GM18498 (cell line): Measurements from ENCODE around the gene PCSK2.

ENCODE experiments used
- ATAC-seq: cut with Tn5 transposase; IDR thresholded peaks from one replicate; pipeline ENCODE4 v1.9.1; 2021; ENCODE audit warnings: mild to moderate bottlenecking, moderate library complexity; ENCODE audit not compliant: unreplicated experiment

The PCSK2 gene

GRCh38 chr20:17391127-17391771 lies 164.4 kb downstream of the PCSK2 start:
- no peak for ATAC-seq

DNA sequence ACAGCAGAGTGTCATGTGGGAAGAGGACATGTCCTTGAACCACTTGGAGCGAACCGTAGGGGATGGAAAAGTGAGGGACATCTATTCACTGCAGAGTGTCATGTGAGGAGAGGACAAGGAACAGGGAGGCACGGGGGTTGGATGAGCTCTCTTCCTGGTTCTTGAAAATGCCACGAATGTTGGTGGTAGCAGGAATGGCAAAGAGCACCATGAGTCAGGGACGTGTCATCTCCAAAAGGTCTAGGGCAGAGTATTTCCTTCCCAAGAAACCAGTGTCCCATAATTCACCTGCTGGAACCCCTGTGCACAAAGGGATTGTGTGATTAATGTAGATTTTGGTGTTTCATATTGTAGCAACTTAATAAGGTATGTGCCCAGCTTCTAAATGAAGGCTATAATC lies 167.6 kb downstream of the PCSK2 start:
- no peak for ATAC-seq

DNA sequence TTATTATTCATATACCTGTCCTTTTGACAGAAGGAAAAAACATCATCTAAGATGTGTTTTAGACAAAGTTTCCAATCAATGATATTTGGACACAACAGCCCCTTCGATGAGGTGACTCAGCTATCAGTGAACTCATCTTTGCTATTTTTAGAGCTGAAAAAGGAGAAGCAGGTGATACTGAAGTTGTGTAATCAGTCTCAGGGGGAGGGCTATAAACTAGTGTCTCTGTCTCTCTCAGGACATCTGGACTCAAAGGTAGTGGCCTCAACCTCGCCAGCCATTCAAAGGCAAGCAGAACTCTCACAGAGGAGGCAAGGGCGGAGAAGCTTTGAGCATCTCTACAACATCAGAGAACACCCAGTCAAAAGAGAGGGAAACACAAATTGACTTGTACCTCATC lies 168.9 kb downstream of the PCSK2 start:
- no peak for ATAC-seq

GRCh38 chr20:17399303-17399985 lies 172.6 kb downstream of the PCSK2 start:
- ATAC-seq: no peak

- ATAC-seq: no peak
Measured at GRCh38 chr20:17403461-17403860, 176.6 kb downstream of the PCSK2 start.

DNA sequence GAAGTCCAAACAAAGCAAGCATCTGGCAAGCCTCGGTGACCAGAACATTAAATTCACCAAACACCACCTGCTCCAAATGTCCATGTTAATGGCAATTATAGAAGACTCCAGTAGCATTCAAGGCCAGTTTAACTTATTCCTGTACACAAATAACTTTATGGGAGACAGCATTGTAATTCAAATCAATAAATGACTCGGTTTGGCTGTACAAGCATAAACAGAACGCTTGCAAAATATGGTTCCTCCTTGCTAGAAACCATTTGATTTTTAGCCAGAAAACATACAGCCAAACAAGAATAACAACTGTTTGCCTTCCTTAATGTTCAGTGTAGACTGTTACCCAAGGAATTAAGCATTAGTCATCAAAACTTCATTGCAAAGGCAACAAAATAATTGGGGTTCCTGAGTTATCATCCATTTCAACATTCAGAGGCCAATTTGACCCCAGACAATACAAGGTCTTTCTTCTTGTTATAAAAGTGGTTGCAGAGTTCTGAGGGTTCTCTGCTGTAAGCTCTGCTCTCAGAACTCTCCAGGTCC lies 179.3 kb downstream of the PCSK2 start:
- no peak for ATAC-seq

DNA sequence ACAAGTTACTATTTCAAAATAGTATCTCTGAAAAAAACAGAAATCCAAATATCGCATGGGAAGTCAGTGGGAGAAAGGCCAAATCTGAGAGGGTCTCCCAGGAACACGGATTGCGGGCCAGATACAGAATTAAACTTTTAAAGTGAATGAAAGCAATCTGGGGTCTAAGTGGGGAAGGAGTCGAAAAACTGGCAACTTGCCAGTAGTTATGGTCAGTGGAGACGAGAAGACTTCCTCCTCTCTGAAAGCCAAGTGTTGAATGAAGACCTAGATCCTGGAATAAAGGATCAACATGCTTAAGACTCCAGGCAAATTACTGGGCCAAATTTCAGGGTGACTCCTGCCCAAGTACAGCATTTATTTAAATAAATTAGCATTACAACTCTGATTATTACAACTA lies 180.7 kb downstream of the PCSK2 start:
- ATAC-seq: no peak

GRCh38 chr20:17417225-17417624 lies 190.4 kb downstream of the PCSK2 start:
- no peak for ATAC-seq

DNA sequence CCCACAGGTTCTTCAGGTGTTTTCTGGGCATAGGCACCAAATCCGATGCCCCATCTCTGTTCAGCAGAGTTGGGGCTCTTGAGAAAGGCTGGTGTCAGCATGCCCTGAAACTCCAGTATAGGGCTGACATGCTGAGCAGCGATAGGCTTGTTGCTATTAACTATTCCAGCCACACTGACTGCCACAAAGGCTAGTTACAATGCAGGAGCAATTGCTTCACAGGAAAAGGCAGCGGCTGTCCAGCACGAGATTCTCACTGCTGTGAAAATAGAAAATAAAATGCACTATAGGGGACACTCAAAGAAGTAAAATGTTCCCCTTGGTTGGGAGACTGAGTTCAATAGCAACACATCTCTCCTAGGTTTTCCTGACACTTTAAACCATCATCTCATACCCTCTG lies 191.9 kb downstream of the PCSK2 start:
- no peak for ATAC-seq

DNA sequence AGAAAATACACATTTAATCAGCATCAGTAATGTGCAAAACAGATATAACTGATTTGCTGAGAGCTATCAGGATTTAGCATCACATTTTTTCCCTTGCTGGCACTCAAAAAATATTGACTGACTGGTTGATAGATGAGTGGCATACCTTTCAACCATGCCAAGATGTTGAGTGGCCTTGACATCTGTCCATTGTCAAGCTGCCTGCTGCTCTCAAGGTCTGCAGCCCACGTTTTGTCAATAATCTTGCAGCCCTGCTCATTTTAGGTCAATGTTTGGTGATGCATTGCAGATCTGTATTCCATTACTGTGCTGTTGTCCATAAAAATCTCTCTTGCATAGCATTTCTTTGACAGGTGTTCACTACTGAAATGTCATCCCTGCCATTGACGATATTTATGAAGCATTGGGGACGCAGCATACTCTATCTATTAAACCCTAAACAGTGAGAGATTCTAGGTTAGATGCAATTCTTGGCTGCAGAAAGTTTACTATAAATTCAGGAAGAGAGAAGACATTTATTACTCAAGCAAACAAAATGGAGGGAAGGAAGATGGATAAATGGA lies 192.7 kb downstream of the PCSK2 start:
- no peak for ATAC-seq

DNA sequence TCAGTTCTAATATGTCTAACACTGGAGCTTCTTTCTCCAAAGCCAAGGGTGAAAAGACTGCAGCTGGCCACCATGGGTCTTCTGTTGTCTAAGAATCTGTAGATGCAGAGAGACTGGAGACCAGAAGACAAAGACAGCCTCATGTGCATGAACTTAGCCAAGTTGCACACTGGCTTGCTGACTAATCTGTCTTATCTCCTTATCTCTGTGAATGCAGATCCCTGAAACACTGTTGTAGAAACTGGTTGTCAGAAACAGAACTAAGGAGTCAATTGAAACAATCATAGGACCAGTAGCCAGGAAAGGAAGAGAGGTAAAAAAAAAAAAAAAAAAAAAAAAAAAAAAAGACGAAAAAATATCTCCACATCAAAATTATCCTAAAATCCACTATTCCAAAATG lies 194.7 kb downstream of the PCSK2 start:
- no peak for ATAC-seq

DNA sequence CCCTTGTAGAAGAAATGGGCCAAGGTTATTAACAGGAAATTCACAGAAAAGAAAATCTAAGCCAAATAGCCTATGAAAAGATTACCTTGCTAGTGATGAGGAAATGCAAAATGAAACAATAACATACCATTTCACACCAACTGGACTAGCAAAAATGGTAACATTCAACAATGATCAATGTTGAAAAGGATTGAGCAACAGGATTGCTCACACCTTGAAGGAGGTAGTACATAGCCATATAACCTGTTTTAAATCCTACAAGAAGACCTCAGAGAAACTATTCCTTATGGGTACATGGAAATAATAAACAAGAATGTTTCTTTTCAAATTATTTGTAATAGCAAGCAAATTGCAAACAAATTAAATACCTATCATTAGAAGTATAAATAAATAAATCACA lies 196.9 kb downstream of the PCSK2 start:
- ATAC-seq: no peak

GRCh38 chr20:17427638-17428037 lies 200.8 kb downstream of the PCSK2 start:
- no peak for ATAC-seq

GRCh38 chr20:17430125-17430950 lies 203.5 kb downstream of the PCSK2 start:
- ATAC-seq: no peak

DNA sequence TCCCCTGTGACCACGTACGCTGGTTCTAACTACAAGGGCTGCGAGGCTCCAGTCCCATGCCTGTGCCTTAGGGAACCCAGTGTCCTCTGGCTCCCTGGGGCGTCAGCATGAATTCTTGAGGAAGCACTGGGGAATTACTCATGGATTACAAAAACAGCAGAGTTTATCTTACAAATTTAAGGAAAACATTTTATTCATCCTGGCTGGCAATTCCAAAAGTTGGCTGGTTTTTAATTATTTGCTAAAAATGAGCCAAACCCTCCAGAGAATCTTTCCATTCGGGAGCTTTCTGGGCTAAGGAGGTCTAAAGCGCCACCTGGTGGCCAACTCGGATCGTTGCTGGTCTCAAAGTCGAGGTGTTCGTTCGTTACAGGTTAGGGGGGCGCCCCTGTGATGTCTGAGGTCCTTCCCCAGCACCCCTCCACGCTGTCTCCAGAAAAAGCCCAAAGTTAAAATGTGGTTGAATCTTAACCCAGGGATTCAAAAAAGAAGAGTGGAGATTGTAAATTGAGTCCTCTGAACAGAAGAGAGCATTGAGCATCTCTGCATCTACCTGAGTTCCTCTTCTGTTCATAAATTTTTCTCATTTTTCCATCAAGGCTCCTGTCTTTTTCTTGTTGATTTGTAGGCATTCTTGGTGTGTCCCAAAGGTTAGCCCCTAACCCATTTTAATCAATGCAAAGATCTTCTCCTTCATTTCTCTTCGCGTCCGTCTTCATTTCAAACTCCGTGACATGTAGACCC lies 205.0 kb downstream of the PCSK2 start:
- ATAC-seq: no peak

GRCh38 chr20:17436664-17437063 lies 209.8 kb downstream of the PCSK2 start:
- ATAC-seq: no peak

- no peak for ATAC-seq
Measured at GRCh38 chr20:17437251-17437650, 210.4 kb downstream of the PCSK2 start.

DNA sequence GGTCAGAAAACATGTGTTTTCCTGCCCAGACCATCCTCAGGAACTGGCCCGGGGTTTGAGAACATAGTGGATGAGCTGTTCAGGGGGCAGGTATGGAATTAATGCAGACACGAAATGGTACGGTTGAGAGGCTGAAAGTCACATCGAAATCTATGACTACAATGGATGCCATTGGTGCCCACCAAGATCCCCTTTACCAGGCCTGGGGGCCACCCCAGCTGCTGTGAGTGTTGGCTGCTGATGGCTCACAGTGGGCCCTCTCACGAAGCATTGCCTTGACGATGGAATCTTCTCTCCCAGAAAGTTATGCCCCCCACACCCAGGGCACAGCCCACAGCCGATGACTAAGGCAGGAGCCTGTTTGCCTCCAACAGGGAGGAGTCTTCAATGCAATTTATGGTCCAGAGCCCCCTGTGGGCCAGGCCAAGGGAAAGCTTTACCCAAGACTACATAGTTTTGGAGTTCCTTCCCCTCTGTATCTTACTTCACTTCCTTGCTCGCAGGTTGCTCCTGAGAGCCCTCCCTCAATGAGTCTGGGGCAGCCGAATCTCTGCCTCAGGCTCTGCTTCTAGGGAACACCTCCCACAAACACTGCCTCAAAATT lies 211.7 kb downstream of the PCSK2 start:
- no peak for ATAC-seq

GRCh38 chr20:17439616-17440296 lies 212.9 kb downstream of the PCSK2 start:
- no peak for ATAC-seq

DNA sequence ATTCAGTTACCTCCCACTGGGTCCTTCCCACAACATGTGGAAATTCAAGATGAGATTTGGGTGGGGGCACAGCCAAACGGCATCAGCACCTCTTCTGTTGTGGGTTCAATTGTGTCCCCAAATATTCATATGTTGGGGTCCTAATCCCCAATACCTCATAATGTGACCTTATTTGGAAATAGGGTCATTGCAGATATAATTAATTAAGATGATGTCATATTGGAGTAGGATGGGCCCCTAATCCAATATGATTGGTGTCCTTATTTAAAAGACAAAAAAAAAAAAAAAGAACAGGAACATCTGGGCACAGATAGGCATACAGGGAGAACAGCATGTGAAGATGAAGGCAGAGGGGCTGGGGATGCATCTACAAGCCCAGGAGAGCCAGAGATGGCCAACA lies 214.9 kb downstream of the PCSK2 start:
- ATAC-seq: no peak
